DOHH2 (cell line): ENCODE data around the gene MST1R.

Experiments used
- H3F3A ChIP-seq: fragments of 200-600 bp; sonication (generic), shearing (Covaris generic); 2 replicates; pipeline ENCODE4 v1.6.0; 2016; ENCODE audit warnings: antibody characterized with exemption, mild to moderate bottlenecking; ENCODE audit not compliant: control insufficient read depth, insufficient read depth
- H3K27ac ChIP-seq: fragments of 200-600 bp; sonication (generic); 2 replicates; pipeline ENCODE4 v1.5.1; 2014; ENCODE audit warnings: low read depth, mild to moderate bottlenecking, low read length, moderate library complexity
- H3K27me3 ChIP-seq: fragments of 200-600 bp; sonication (generic); 2 replicates; pipeline ENCODE4 v1.6.1; 2014; ENCODE audit warnings: mild to moderate bottlenecking, low read length, mixed read lengths; ENCODE audit not compliant: control insufficient read depth
- H3K36me3 ChIP-seq: fragments of 200-600 bp; sonication (generic); 2 replicates; pipeline ENCODE4 v1.6.1; 2014; ENCODE audit warnings: mild to moderate bottlenecking, low read length, moderate library complexity, mixed read lengths; ENCODE audit not compliant: control insufficient read depth
- H3K4me1 ChIP-seq: fragments of 200-600 bp; sonication (generic); 2 replicates; pipeline ENCODE4 v1.6.1; 2014; ENCODE audit warnings: mild to moderate bottlenecking, low read length, mixed read lengths; ENCODE audit not compliant: control insufficient read depth
- H3K4me2 ChIP-seq: fragments of 200-600 bp; sonication (generic); 2 replicates; pipeline ENCODE4 v1.6.0; 2014; ENCODE audit warnings: mild to moderate bottlenecking, low read length, moderate library complexity
- H3K4me3 ChIP-seq: fragments of 200-600 bp; sonication (generic); 2 replicates; pipeline ENCODE4 v1.5.1; 2014; ENCODE audit warnings: mild to moderate bottlenecking, low read length, mixed read lengths
- H3K79me2 ChIP-seq: fragments of 200-600 bp; sonication (generic); 2 replicates; pipeline ENCODE4 v1.6.1; 2014; ENCODE audit warnings: mild to moderate bottlenecking, low read length, mixed read lengths; ENCODE audit not compliant: control insufficient read depth
- H3K9me2 ChIP-seq: fragments of 200-600 bp; sonication (generic); replicated peaks from 2 replicates; pipeline ENCODE4 v1.6.1; 2014; ENCODE audit warnings: mild to moderate bottlenecking, low read length, mixed read lengths; ENCODE audit not compliant: control insufficient read depth
- H3K9me3 ChIP-seq: fragments of 200-600 bp; sonication (generic); 2 replicates; pipeline ENCODE4 v1.6.1; 2014; ENCODE audit warnings: antibody characterized with exemption, low read length, mixed read lengths; ENCODE audit not compliant: control insufficient read depth, insufficient read depth
- H4K20me1 ChIP-seq: fragments of 200-600 bp; sonication (generic); 2 replicates; pipeline ENCODE4 v1.6.0; 2014; ENCODE audit warnings: low read depth, mild to moderate bottlenecking, antibody characterized with exemption, low read length, moderate library complexity; ENCODE audit not compliant: control insufficient read depth, insufficient read depth
- CTCF ChIP-seq: fragments of 200-600 bp; sonication (generic); IDR thresholded peaks from one replicate; pipeline ENCODE4 v1.5.1; 2014; ENCODE audit warnings: antibody characterized with exemption, mild to moderate bottlenecking, low read depth, low read length; ENCODE audit not compliant: poor library complexity, severe bottlenecking
- EZH2phosphoT487 ChIP-seq: fragments of 200-600 bp; sonication (generic); IDR thresholded peaks from 2 replicates; pipeline ENCODE4 v1.6.1; 2017; ENCODE audit warnings: borderline replicate concordance, mild to moderate bottlenecking, antibody characterized with exemption, low read length, moderate library complexity, mixed read lengths

The MST1R gene

GRCh38 chr3:49914906-49915305 lies 11.2 kb upstream of the MST1R start:
- Histone ChIP-seq H3K27me3 (no peaks in the 10 kb centered on the region), H3K27ac (no peak overlapping the region), H3F3A (0 out of 2 replicates have a peak, but pooled peaks cover 3% of the 10 kb centered on the region), H3K36me3 (peaks cover 18% of the 10 kb centered on the region), H3K79me2 (peaks cover 13% of the 10 kb centered on the region), H3K9me3 (no peaks in the 10 kb centered on the region), H3K9me2 (no peaks in the 10 kb centered on the region), H3K4me1 (no peaks in the 10 kb centered on the region), H3K4me2 (no peak overlapping the region), H4K20me1 (no peaks in the 10 kb centered on the region), H3K4me3 (no peak overlapping the region)
- no peak for TF ChIP-seq CTCF

- no peaks in the 10 kb centered on the region for H3F3A ChIP-seq
- no peak overlapping the region for H3K4me3 ChIP-seq
- H3K9me3 ChIP-seq, result no peaks in the 10 kb centered on the region
Measured at GRCh38 chr3:49912881-49913281, 9.2 kb upstream of the MST1R start.

GRCh38 chr3:49911611-49912010 lies 7.9 kb upstream of the MST1R start:
- no peaks in the 10 kb centered on the region for H3K9me3 ChIP-seq
- TF ChIP-seq CTCF (no peak), EZH2phosphoT487 (no peak)
- no peak overlapping the region for H3K27ac ChIP-seq

More at GRCh38 chr3:49912881-49913281, 9.2 kb upstream of the MST1R start:
- Histone ChIP-seq H3K79me2 (peaks cover 11% of the 10 kb centered on the region), H3K9me2 (no peaks in the 10 kb centered on the region), H3K4me1 (no peaks in the 10 kb centered on the region), H3K36me3 (peaks cover 30% of the 10 kb centered on the region), H3K4me2 (no peak overlapping the region), H3K27ac (no peak overlapping the region), H3K27me3 (no peaks in the 10 kb centered on the region), H4K20me1 (no peaks in the 10 kb centered on the region)
- TF ChIP-seq EZH2phosphoT487, result no peak
- no peak for TF ChIP-seq CTCF

GRCh38 chr3:49911124-49911420 lies 7.4 kb upstream of the MST1R start:
- H3K9me2 ChIP-seq, result no peaks in the 10 kb centered on the region
- H4K20me1 ChIP-seq, result no peaks in the 10 kb centered on the region
- H3K36me3 ChIP-seq, result peaks cover 30% of the 10 kb centered on the region
- no peak for TF ChIP-seq CTCF
- no peaks in the 10 kb centered on the region for H3F3A ChIP-seq
- H3K4me1 ChIP-seq, result peaks cover 9% of the 10 kb centered on the region
- H3K27ac ChIP-seq, result no peak overlapping the region
- no peak overlapping the region for H3K4me3 ChIP-seq
- no peaks in the 10 kb centered on the region for H3K27me3 ChIP-seq
- peaks cover 6% of the 10 kb centered on the region; the same call in 1 of the 2 replicates for H3K79me2 ChIP-seq
- H3K9me3 ChIP-seq, result no peaks in the 10 kb centered on the region
- no peak overlapping the region for H3K4me2 ChIP-seq

More at GRCh38 chr3:49911611-49912010, 7.9 kb upstream of the MST1R start:
- no peaks in the 10 kb centered on the region for H3K9me2 ChIP-seq
- H3K79me2 ChIP-seq, result peaks cover 7% of the 10 kb centered on the region
- H3K4me1 ChIP-seq, result peaks cover 3% of the 10 kb centered on the region
- peaks cover 30% of the 10 kb centered on the region for H3K36me3 ChIP-seq
- no peaks in the 10 kb centered on the region for H3F3A ChIP-seq
- no peak overlapping the region for H3K4me3 ChIP-seq
- H3K27me3 ChIP-seq, result no peaks in the 10 kb centered on the region
- no peak overlapping the region for H3K4me2 ChIP-seq
- no peaks in the 10 kb centered on the region for H4K20me1 ChIP-seq
